ENCODE measurements around the gene SIT1. TPM values are rescaled to one million over a fixed set of nuclear protein-coding genes. Genes with fewer than 3 reads are reported as not detected.

Gene SIT1
- total RNA-seq, 1 experiment from 2014 or later: 0.63 TPM

DNA sequence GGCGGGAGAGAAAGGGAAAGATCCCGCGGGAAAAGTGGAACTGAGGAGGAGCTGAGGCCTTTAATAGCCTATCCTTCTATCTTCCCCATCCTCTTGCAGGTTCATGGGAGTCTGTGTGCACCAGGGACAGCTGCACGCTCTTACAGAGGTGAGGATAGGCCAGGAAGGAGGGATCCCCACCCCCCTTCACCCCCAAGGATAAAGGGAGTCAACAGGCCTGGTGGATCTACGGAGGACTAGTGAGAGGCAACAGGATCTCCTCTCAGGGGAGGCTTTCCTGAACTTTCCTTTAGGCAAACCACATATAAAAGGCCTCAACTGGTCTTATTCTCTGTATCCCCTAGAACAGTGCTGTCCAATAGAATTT, 44.6 kb downstream of the SIT1 start:
- peak; percentile 46 for DNase-seq (ENCODE audit: low read depth)

DNA sequence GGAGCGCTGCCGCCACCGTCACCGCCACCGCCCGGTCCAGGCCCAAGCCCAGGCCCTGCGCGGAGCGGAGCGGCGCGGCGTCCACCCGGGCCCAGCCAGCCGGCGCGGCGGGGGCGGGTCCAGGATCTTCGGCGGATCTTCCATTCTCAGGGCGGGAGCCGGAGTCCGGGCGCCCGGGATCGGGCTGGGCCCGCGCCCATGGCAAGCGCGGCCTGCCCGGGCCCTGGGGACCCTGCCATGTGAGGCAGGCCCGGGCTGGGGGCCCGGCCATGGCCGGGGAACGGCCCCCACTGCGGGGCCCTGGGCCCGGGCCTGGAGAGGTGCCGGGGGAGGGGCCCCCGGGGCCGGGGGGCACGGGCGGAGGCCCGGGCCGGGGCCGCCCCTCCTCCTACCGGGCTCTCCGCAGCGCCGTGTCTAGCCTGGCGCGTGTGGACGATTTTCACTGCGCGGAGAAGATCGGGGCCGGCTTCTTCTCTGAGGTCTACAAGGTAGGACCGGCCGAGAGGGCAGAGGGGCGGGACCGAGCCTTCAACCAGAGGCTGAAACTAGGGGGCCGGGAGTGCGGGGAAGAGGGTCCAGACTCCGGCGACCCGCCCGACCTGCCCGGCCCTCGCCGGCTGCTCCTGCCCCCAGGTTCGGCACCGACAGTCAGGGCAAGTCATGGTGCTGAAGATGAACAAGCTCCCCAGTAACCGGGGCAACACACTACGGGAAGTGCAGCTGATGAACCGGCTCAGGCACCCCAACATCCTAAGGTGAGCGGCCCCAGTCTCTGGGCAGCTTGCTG, 45.2 kb downstream of the SIT1 start:
- no peak for DNase-seq (ENCODE audit: low read depth)

DNA sequence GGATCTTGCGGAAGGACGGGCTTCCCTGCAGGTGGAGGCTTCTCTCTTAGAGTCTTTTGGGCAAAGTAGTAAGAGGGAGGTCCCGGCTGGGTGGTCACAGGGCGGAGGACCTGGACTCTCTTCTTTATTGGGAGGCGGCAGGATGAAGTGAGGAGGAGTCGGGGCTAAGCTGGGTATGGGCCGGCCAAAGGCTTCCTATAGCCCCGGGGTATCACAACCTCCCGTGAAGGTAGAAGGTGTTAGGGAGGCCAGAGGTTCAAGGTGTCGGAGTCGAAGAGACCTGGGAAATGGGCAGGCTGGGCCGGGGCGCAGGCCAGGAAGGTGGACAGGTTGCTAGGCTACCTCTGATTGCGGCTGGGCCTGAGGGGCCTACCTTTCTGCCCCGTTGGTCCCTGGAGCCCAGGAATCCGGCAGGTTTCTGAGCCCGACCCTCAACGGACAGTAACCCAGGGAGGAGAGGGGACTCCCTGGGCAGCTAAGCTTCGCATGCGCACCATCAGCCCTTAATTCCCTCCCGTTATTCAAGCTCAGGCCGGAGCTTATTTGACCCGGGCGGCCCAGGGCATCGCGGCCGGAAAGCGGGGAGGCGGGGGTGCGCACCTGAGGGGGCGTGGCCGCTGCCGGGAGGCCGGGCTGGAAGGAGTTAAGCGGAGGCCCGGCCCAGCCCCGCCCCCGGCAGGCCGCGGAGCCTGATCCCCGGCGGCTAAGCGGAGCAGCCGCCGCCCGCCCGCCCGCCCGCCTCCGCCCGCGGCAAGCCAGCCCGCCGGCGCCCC, 46.0 kb downstream of the SIT1 start, which contains the start of gene TESK1:
TESK1 (plus strand) TSS at position 685 of the 773 bp plus-strand sequence. CDS start 358 bp downstream, outside the sequence.
- DNase-seq (ENCODE audit: low read depth): peak; percentile 52

DNA sequence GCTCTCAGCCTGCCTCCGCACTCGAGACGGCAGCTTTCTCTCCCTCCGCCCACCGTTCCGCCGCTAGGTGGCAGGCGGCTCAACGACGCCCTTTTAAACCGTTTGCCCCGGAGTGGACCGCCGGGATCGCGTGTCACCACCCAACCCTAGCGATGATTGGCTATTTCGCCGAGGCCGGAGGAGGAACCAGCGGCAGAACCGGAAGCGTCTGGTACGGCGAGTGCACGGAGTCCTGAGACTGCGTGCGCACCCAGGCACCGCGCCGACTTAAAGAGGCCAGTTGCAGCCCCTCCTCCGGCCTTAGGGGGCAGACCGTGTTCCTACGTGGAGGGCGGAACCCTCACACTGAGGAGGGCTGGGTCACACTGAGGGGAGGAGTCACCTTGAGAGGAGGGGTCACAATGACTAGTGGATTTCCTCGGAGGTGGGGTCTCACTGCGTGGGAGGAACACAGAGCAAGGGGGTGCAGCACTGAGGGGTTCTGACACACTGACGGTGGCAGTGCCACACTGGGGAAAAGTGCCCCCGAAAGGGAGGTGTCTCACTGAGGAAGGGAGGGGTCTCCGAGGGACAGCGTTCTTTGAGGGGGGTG, 46.6 kb downstream of the SIT1 start:
- DNase-seq (ENCODE audit: low read depth): peak; percentile 99

DNA sequence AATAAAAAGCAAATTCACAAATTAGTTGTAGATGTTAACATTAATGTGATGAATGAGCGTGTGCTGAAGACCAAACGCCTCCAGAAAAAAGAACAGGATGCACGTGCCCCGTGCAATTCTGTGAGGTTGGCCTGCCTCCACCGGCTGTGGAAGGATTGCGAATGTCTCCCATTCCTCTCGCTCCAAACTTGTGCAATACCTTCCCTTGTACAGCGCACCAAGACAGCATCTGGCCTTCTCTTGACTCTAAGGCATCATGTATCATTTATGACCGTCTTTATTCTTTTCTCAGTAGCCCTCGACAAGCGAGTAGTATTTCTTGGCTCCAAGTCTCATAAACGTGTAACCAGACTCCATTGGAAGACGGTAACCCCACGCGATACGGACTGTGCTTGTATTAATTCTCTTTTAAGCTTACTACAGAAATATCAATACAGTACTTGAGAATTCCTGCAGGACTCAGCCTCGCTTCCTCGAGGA, 47.2 kb downstream of the SIT1 start:
- peak; percentile 76 for DNase-seq (ENCODE audit: low read depth)

DNA sequence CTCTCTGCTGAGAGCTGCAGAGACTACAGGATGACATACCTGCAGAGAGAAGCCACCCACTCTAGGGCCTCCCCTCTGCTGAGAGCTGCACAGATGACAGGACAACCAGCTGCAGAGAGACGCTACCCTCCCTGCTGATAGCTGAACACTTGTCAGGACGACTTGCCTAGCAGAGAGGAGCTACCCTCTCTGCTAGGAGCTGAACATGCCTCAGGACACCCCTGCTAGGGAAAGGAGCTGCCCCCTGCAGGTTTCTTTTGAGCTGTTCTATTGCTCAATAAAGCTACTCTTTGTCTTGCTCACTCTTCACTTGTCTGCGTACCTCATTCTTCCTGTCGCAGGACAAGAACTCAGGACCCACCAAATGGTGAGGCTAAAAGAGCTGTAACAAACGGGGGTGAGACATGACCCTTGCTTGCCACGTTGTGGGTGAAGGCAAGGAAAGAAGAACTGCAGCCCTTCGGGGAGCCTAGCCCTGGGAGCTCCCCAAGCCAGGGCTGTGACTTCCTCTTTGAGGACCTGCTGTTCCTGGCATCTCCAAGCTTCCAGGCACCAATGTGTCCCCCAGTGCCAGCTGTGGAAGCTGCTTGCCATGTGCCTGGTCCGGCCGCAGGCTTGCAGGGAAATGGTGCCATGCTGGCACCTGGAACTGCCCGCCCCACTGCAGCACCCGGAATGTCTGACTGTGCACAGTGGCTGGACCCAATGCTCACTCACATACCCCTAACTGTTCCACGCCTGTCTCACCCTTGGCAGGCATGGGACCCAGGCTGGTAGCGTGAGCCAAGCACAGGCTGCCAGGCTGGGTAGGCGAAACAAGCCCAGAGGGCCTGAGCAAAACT, 50.7 kb downstream of the SIT1 start:
- DNase-seq (ENCODE audit: low read depth): no peak

Other genes starting within 250 kb of the SIT1 start
- gene RUSC2, start 160.8 kb downstream of the SIT1 start, total RNA-seq (2014; rRNA removed): 31.3 and 31.5 TPM in 2 replicates
- gene TESK1, start 45.7 kb downstream of the SIT1 start, total RNA-seq (2014; rRNA removed): 21.7 and 26.8 TPM in 2 replicates
- 1.2 and 1.4 TPM in 2 replicates for gene CD72, start 32.5 kb downstream of the SIT1 start, total RNA-seq (2014; rRNA removed)
- 5,651 and 6,728 TPM in 2 replicates for gene RMRP, start 7.1 kb upstream of the SIT1 start, total RNA-seq (2014; rRNA removed)
- gene CCDC107, start 7.4 kb upstream of the SIT1 start, total RNA-seq (2014; rRNA removed): 11.1 and 13.3 TPM in 2 replicates
- gene ARHGEF39, start 14.3 kb upstream of the SIT1 start, total RNA-seq (2014; rRNA removed): 4.4 and 4.5 TPM in 2 replicates
- gene CA9, start 23.0 kb upstream of the SIT1 start, total RNA-seq (2014; rRNA removed): 2.4 and 3.8 TPM in 2 replicates
- 1,008 and 1,115 TPM in 2 replicates for gene TPM2, start 39.0 kb upstream of the SIT1 start, total RNA-seq (2014; rRNA removed)
- gene TLN1, start 81.3 kb upstream of the SIT1 start, total RNA-seq (2014; rRNA removed): 356 and 415 TPM in 2 replicates
- gene CREB3, start 81.7 kb upstream of the SIT1 start, total RNA-seq (2014; rRNA removed): 87.9 and 108 TPM in 2 replicates
- gene GBA2, start 98.3 kb upstream of the SIT1 start, total RNA-seq (2014; rRNA removed): 26.4 and 29.9 TPM in 2 replicates
- 13.5 and 17.4 TPM in 2 replicates for gene RGP1, start 98.4 kb upstream of the SIT1 start, total RNA-seq (2014; rRNA removed)
- gene MSMP, start 103.3 kb upstream of the SIT1 start, total RNA-seq (2014; rRNA removed): not detected in 2 replicates
- gene NPR2, start 140.7 kb upstream of the SIT1 start, total RNA-seq (2014; rRNA removed): 14.5 and 23.0 TPM in 2 replicates
- gene SPAG8, start 161.3 kb upstream of the SIT1 start, total RNA-seq (2014; rRNA removed): 0.98 and 1.4 TPM in 2 replicates
- gene HINT2, start 164.1 kb upstream of the SIT1 start, total RNA-seq (2014; rRNA removed): 22.8 and 33.0 TPM in 2 replicates
- not detected in 2 replicates for gene FAM221B, start 177.8 kb upstream of the SIT1 start, total RNA-seq (2014; rRNA removed)
- gene TMEM8B, start 178.3 kb upstream of the SIT1 start, total RNA-seq (2014; rRNA removed): 2.8 and 3.6 TPM in 2 replicates
- gene OR13J1, start 219.5 kb upstream of the SIT1 start, total RNA-seq (2014; rRNA removed): not detected in 2 replicates

All from LHCN-M2 (cell line).